Prostate gland (tissue), 2 donors: ENCODE measurements around the gene STEAP2. TPM values are rescaled to one million over a fixed set of nuclear protein-coding genes. Genes with fewer than 3 reads are reported as not detected.
"Not testable (repeated sequence)": the region's sequence is repeated elsewhere in the genome, so short reads cannot be mapped to it uniquely, and the experiment has no call there.

ENCODE experiments used
- DNase-seq: peaks from one replicate; pipeline ENCODE4 v3.0.0-alpha.2; 2019; ENCODE audit warnings: low spot score
- H3K27ac ChIP-seq, 2 donors: fragments of 200-600 bp; sonication (generic); 2 replicates each; pipeline ENCODE4 v1.5.1; 2017 to 2019
- H3K27me3 ChIP-seq: fragments of 200-600 bp; sonication (generic); replicated peaks from 2 replicates; pipeline ENCODE4 v1.5.1; 2019; ENCODE audit not compliant: insufficient read depth
- H3K36me3 ChIP-seq, 2 donors: fragments of 200-600 bp; sonication (generic); 1 replicate in 1 of 2; 2 replicates in 1 of 2; pipeline versions ENCODE4 v1.5.1 to v1.8.1; 2017 to 2019
- H3K4me1 ChIP-seq: fragments of 200-600 bp; sonication (generic); replicated peaks from 2 replicates; pipeline ENCODE4 v1.5.1; 2019
- H3K4me3 ChIP-seq, 2 donors: fragments of 200-600 bp; sonication (generic); 2 replicates each; pipeline ENCODE4 v1.5.1; 2017 to 2019
- H3K9me3 ChIP-seq: fragments of 200-600 bp; sonication (generic); 2 replicates; pipeline ENCODE4 v1.5.1; 2017
- CTCF ChIP-seq, 4 experiments: fragments of 200-600 bp in 2 of 4; fragments of 450-650 bp in 2 of 4; sonication (generic) in 2 of 4; IDR thresholded peaks; 1 replicate in 3 of 4; 2 replicates in 1 of 4; pipeline ENCODE4 v1.5.1; 2016 to 2019; ENCODE audit warnings: antibody characterized with exemption in 4 of 4, mild to moderate bottlenecking in 2 of 4, moderate library complexity in 2 of 4
- POLR2A ChIP-seq: fragments of 450-650 bp; IDR thresholded peaks from one replicate; pipeline ENCODE4 v1.6.1; 2016; ENCODE audit warnings: antibody characterized with exemption, mild to moderate bottlenecking
- POLR2AphosphoS5 ChIP-seq: sonication (generic); formaldehyde crosslinking; IDR thresholded peaks from one replicate; pipeline ENCODE4 v1.6.1; 2017; ENCODE audit warnings: antibody characterized with exemption
- WGBS: methylation state at CpG from one replicate; pipeline ENCODE4 v1.1.5; 2018; 5-methylcytosine and 5-hydroxymethylcytosine counted together
- intact Hi-C: fragments of 100-400 bp; cut with DNase I; formaldehyde crosslinking; loops from one replicate; pipeline ENCODE4 v1.14.2; 2022
- total RNA-seq, 2 donors: library from RNA; depleted of rRNA; stranded (reverse); fragments of >200 nt; gene quantifications; one replicate each; pipeline ENCODE4 v1.1.0, GENCODE V29; 2016

The STEAP2 gene
- total RNA-seq, 2 donors from 2014 or later, result 167 to 555 TPM

- Histone ChIP-seq H3K27me3 (no peaks in the 10 kb centered on the region), H3K27ac (peak overlapping the region; percentile 85 to 93), H3K36me3 (no peaks in the 10 kb centered on the region), H3K9me3 (no peaks in the 10 kb centered on the region), H3K4me1 (no peaks in the 10 kb centered on the region), H3K4me3 (peak overlapping the region; percentile 77 to 95)
- 24% methylated on average over 9 of the region's 9 CpGs for WGBS
- peak; percentile 43 for DNase-seq
- intact Hi-C loops, result loop anchor here (5.0 kb wide), 1 partner anchor 34 kb away; the partner anchor contains the start of gene STEAP2
- no peak for TF ChIP-seq CTCF (IDR thresholded peaks at IDR 0.05)
- TF ChIP-seq POLR2AphosphoS5, result peak; percentile 27
Observed at GRCh38 chr7:90246171-90246570, 34.6 kb downstream of the STEAP2 start.

DNA sequence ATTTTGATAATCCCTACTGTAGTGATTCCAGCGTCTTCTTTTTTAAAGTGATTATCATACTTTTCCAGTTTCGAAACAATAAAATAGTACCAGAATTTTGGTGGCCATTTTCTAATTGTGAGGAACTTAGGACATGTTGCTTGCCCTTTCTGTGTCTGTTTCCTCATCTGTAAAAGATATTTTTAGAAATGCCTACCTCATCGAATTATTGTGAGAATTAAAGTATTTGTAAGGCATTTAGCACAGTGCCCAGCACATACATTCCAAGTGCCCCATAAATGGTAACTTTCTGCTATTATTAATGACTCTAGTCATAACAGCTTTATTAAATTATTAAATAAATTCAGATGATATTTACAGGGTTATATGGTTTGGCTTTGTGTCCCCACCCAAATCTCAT is 37.2 kb downstream of the STEAP2 start:
- Histone ChIP-seq H3K4me3 (no peak overlapping the region), H3K36me3 (no peaks in the 10 kb centered on the region), H3K27ac (peak overlapping the region in 1 of 2 donors; percentile 93), H3K4me1 (no peaks in the 10 kb centered on the region), H3K9me3 (no peaks in the 10 kb centered on the region), H3K27me3 (no peaks in the 10 kb centered on the region)
- intact Hi-C loops, result loop anchor here (5.0 kb wide), 1 partner anchor 36 kb away; the partner anchor contains the start of gene STEAP2
- DNase-seq, result no peak
- 88% methylated on average over 3 of the region's 3 CpGs for WGBS
- no peak for TF ChIP-seq POLR2AphosphoS5
- no peak for TF ChIP-seq CTCF (IDR thresholded peaks at IDR 0.05)
- TF ChIP-seq POLR2A, result no peak

DNA sequence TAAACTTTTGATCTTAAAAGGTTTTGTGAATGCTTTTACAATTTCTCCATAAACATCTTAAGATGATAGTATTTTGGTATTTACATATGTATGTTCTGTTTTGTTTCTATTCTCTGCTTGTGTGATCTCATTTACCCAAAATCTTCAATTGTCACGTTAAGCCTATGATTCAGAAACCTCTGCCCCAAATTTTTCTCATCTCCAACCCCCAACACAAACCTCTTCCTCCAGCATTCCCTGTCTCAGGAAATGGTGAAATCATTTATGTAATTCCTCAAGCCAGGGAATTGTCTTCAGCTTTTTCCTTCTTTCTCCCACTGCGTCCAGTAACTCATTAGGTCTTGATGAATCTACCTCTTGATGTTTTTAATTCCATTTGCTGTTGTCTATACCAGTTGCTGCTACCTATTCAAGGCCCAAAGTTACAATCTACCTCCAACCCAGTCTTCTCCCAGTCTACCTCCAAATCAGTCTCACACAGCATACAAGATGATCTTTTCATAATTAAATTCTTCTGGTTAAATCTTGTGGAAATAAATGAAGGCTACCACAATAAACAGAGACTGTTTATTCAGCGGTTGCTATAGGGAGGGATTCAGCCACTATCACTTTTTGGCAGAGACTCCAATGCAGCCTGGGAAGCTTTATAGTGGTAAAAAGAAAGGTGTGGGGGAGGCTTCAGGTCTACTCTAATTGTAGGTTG is 39.2 kb downstream of the STEAP2 start:
- H3K4me3 ChIP-seq, result no peak overlapping the region
- DNase-seq, result no peak
- H3K4me1 ChIP-seq, result no peaks in the 10 kb centered on the region
- H3K9me3 ChIP-seq, result no peaks in the 10 kb centered on the region
- H3K27me3 ChIP-seq, result no peaks in the 10 kb centered on the region
- WGBS, result 70% methylated on average over 3 of the region's 3 CpGs
- TF ChIP-seq CTCF (IDR thresholded peaks at IDR 0.05) (no peak), POLR2AphosphoS5 (no peak)
- intact Hi-C loops, result no loop called here
- H3K36me3 ChIP-seq, result no peaks in the 10 kb centered on the region
- peak overlapping the region; percentile 54 to 93 for H3K27ac ChIP-seq

DNA sequence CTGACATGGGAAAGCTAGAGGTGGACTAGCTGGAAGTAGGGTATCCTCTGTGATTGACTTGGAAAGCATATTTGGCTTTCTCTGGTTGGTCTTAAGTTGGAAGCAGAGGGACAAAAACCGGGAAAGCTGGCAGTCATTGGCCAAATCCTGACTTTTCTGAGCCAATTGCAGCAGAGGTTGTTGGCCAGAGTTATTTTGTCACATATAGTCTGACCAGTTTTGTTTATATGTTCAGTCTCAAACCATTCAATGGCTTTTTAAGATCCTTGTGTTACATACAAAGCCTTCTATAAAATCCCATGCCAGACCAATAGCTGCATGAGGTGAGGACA is 39.7 kb downstream of the STEAP2 start:
- Histone ChIP-seq H3K4me1 (no peaks in the 10 kb centered on the region), H3K9me3 (no peaks in the 10 kb centered on the region), H3K27ac (peak overlapping the region; percentile 54 to 93), H3K4me3 (no peak overlapping the region), H3K27me3 (no peaks in the 10 kb centered on the region), H3K36me3 (no peaks in the 10 kb centered on the region)
- WGBS, result 54% methylated on average over 1 of the region's 1 CpG
- intact Hi-C loops, result no loop called here
- DNase-seq, result no peak
- TF ChIP-seq POLR2A, result no peak
- TF ChIP-seq POLR2AphosphoS5, result no peak
- TF ChIP-seq CTCF (IDR thresholded peaks at IDR 0.05), result no peak

DNA sequence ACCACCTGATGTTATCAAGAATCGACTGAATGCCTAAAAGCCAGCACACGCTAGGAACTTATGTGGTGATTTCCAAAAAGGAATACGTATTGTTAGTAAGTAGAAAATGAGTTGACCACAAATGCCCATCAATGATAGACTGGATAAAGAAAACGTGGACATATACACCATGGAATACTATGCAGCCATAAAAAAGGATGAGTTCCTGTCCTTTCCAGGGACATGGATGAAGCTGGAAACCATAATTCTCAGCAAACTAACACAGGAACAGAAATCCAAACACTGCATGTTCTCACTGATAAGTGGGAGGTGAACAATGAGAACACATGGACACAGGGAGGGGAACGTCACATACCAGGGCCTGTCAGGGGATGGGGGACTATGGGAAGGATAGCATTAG is 44.5 kb downstream of the STEAP2 start:
- intact Hi-C loops, H3K27me3 ChIP-seq, H3K4me3 ChIP-seq, H3K36me3 ChIP-seq, H3K27ac ChIP-seq, H3K9me3 ChIP-seq, DNase-seq, H3K4me1 ChIP-seq: not testable (repeated sequence)
- 95% methylated on average over 5 of the region's 5 CpGs for WGBS
